Left hindlimb (tissue), 1 donor: ENCODE measurements around the gene STAM2.

Experiments used
- DNase-seq: peaks from one replicate; pipeline ENCODE4 v3.0.0-alpha.2; 2018

The STAM2 gene

DNA sequence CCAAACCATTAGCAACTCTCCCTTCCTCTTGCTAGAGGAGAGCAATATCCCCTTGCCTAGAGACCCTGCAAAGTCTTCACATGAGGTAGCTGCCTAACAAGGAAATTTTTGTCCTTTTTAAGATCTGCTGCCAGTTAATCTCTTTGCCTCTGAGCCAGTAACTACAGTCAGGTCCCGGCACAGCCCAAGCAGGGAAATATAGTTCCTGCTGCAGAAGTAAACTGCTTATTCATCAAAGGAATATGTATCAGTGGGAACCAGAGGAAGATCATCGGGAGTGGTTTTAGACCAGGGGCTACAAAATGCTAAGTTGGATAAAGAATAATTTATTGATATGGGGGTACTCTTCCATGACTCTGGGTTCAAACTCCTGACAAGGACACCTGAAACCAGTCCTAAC lies 107.3 kb downstream of the STAM2 start:
- no peak for DNase-seq

GRCh38 chr2:152067823-152068222 lies 107.7 kb downstream of the STAM2 start:
- DNase-seq = no peak
